ENCODE results near the gene GRIK2. TPM values are rescaled to one million over a fixed set of nuclear protein-coding genes. Genes with fewer than 3 reads are reported as not detected.

The GRIK2 gene
- total and polyA plus RNA-seq, 2 donors (not counting 3 experiments of a cell fraction or from before 2014, with no cell fraction given): not detected

DNA sequence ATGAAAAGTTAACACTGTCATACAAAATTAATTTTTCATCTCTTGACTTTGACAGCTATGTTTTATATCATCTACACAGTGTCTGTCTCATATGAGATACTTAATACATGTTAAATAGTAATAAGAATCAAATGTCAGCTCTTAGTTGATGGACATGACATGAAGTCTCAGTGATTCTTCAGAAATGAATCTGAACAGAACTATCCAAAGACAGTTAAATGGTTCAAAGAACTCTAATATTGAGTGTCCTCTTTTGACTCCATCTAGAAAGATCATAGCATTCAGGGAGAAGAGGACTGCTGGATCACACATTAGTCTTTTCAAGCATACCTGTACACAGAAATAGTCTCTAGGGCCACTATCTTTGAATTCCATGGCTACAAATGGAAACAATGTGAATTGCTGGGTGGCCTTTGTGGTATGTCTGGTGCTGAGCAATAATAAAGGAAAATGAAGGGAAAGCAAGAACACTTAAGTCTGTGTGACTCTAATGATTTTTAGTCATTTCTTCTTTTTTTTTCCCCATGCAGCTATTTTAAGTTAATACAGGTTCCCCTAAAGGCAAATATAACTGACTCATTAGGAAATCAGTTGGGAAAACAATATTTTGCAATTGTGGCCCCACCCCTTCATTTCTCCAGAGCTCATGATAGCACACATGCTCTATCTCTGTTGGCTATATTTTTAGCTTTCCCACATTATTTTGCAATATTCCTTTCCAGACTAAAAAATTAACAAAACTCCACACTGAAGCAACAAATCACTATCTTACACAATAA, 367.5 kb downstream of the GRIK2 start:
- CTCF ChIA-PET: no interaction called here
- no peaks in the 10 kb centered on the region for H4K20me1 ChIP-seq (replicated peaks; ENCODE audit: control insufficient read depth, extremely low read depth, insufficient read depth, low read length)
- no TSS peak for BruUV-seq (replicated peaks)
- H2AFZ ChIP-seq (ENCODE audit: low read depth, low read length): no peak overlapping the region
- TF ChIP-seq MYC (IDR thresholded peaks at IDR 0.05; ENCODE audit: low read depth, low read length): no peak
- no peak for TF ChIP-seq POLR2A (IDR thresholded peaks at IDR 0.05; ENCODE audit: low read depth, low read length)
- no peak for TF ChIP-seq EZH2 (IDR thresholded peaks at IDR 0.05; ENCODE audit: borderline replicate concordance, low read depth, low read length, severe bottlenecking)
- no peak for TF ChIP-seq JUN (IDR thresholded peaks at IDR 0.05; ENCODE audit: borderline replicate concordance, insufficient read depth, insufficient read length, low read depth)
- TF ChIP-seq, protein P1, sequence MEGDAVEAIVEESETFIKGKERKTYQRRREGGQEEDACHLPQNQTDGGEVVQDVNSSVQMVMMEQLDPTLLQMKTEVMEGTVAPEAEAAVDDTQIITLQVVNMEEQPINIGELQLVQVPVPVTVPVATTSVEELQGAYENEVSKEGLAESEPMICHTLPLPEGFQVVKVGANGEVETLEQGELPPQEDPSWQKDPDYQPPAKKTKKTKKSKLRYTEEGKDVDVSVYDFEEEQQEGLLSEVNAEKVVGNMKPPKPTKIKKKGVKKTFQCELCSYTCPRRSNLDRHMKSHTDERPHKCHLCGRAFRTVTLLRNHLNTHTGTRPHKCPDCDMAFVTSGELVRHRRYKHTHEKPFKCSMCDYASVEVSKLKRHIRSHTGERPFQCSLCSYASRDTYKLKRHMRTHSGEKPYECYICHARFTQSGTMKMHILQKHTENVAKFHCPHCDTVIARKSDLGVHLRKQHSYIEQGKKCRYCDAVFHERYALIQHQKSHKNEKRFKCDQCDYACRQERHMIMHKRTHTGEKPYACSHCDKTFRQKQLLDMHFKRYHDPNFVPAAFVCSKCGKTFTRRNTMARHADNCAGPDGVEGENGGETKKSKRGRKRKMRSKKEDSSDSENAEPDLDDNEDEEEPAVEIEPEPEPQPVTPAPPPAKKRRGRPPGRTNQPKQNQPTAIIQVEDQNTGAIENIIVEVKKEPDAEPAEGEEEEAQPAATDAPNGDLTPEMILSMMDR (IDR thresholded peaks at IDR 0.05; ENCODE audit: extremely low read depth in 1 of 2, insufficient read depth in 1 of 2, low read depth in 1 of 2, low read length in 2 of 2): no peak
- H3K9ac ChIP-seq (replicated peaks; ENCODE audit: extremely low read depth, insufficient read depth, low read length): no peak overlapping the region
- FAIRE-seq (no peak), DNase-seq (ENCODE audit: low read depth, low spot score) (no peak)
- H3K9me1 ChIP-seq (replicated peaks; ENCODE audit: control insufficient read depth, extremely low read depth, insufficient read depth, low read length): no peaks in the 10 kb centered on the region
- H3K27ac ChIP-seq (ENCODE audit: insufficient read depth, low read depth, low read length): no peak overlapping the region
- intact Hi-C loops (cut with micrococcal nuclease): no loop called here
- POLR2A ChIA-PET: no interaction called here
- dilution Hi-C loops (cut with MboI; ENCODE audit: extremely low pct_ligation_motif_present, low sequenced_read_pairs): no loop called here
- no peaks in the 10 kb centered on the region for H3K27me3 ChIP-seq (ENCODE audit: control insufficient read depth in 2 of 2, insufficient read depth in 2 of 2, low read length in 2 of 2)
- no peaks in the 10 kb centered on the region for H3K79me2 ChIP-seq (ENCODE audit: control insufficient read depth, insufficient read depth, low read length)
- H3K9me3 ChIP-seq (replicated peaks; ENCODE audit: control insufficient read depth, insufficient read depth, low read length): no peaks in the 10 kb centered on the region
- H3K4me1 ChIP-seq (ENCODE audit: control insufficient read depth, extremely low read depth, insufficient read depth, low read length): no peaks in the 10 kb centered on the region
- no peaks in the 10 kb centered on the region for H3K36me3 ChIP-seq (ENCODE audit: control insufficient read depth in 2 of 2, extremely low read depth in 1 of 2, insufficient read depth in 2 of 2, low read length in 2 of 2)
- H3K4me3 ChIP-seq (replicated peaks in 1 of 3; ENCODE audit: insufficient read depth in 1 of 3, low read depth in 1 of 3, low read length in 3 of 3): no peak overlapping the region
- H3K4me2 ChIP-seq (ENCODE audit: insufficient read depth, low read length): no peak overlapping the region

DNA sequence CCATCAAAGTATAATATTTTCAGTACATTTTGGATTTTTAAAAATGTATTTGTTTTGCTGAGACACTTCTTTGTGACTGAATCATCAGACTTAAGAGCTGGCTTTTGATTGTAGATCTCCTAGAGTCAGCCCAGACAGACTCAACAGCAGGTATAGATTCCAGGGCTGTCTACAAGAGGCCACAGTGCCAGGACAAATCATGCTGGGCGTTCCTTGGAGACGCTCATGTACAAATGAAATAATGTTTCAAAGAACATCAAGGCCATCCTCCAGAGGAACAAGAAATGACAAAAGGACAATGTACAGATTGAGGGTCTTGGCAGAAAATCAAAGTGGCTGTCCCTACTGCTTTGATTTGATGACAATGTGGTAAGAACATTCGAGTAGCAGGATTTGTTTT, 369.3 kb downstream of the GRIK2 start:
- H3K4me3 ChIP-seq (replicated peaks in 1 of 3; ENCODE audit: insufficient read depth in 1 of 3, low read depth in 1 of 3, low read length in 3 of 3): no peak overlapping the region
- H3K9me1 ChIP-seq (replicated peaks; ENCODE audit: control insufficient read depth, extremely low read depth, insufficient read depth, low read length): no peaks in the 10 kb centered on the region
- FAIRE-seq (no peak), DNase-seq (ENCODE audit: low read depth, low spot score) (no peak)
- H3K79me2 ChIP-seq (ENCODE audit: control insufficient read depth, insufficient read depth, low read length): no peaks in the 10 kb centered on the region
- no peak overlapping the region for H3K27ac ChIP-seq (ENCODE audit: insufficient read depth, low read depth, low read length)
- H3K9me3 ChIP-seq (replicated peaks; ENCODE audit: control insufficient read depth, insufficient read depth, low read length): no peaks in the 10 kb centered on the region
- no peak overlapping the region for H2AFZ ChIP-seq (ENCODE audit: low read depth, low read length)
- H4K20me1 ChIP-seq (replicated peaks; ENCODE audit: control insufficient read depth, extremely low read depth, insufficient read depth, low read length): no peaks in the 10 kb centered on the region
- dilution Hi-C loops (cut with MboI; ENCODE audit: extremely low pct_ligation_motif_present, low sequenced_read_pairs) (no loop called here), intact Hi-C loops (cut with micrococcal nuclease) (no loop called here)
- ChIA-PET POLR2A (no interaction called here), CTCF (no interaction called here)
- BruUV-seq (replicated peaks): no TSS peak
- H3K36me3 ChIP-seq (ENCODE audit: control insufficient read depth in 2 of 2, extremely low read depth in 1 of 2, insufficient read depth in 2 of 2, low read length in 2 of 2): no peaks in the 10 kb centered on the region
- H3K9ac ChIP-seq (replicated peaks; ENCODE audit: extremely low read depth, insufficient read depth, low read length): no peak overlapping the region
- H3K4me1 ChIP-seq (ENCODE audit: control insufficient read depth, extremely low read depth, insufficient read depth, low read length): no peaks in the 10 kb centered on the region
- TF ChIP-seq, protein P2, sequence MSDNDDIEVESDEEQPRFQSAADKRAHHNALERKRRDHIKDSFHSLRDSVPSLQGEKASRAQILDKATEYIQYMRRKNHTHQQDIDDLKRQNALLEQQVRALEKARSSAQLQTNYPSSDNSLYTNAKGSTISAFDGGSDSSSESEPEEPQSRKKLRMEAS (IDR thresholded peaks at IDR 0.05; ENCODE audit: insufficient read depth, insufficient read length): no peak
- TF ChIP-seq JUN (IDR thresholded peaks at IDR 0.05; ENCODE audit: borderline replicate concordance, insufficient read depth, insufficient read length, low read depth) (no peak), POLR2AphosphoS5 (IDR thresholded peaks at IDR 0.05; ENCODE audit: insufficient read depth, low read depth, low read length) (no peak), EZH2 (IDR thresholded peaks at IDR 0.05; ENCODE audit: borderline replicate concordance, low read depth, low read length, severe bottlenecking) (no peak)
- TF ChIP-seq, protein P1 (IDR thresholded peaks at IDR 0.05; ENCODE audit: extremely low read depth in 1 of 2, insufficient read depth in 1 of 2, low read depth in 1 of 2, low read length in 2 of 2): no peak
- no peaks in the 10 kb centered on the region for H3K27me3 ChIP-seq (ENCODE audit: control insufficient read depth in 2 of 2, insufficient read depth in 2 of 2, low read length in 2 of 2)
- no peak overlapping the region for H3K4me2 ChIP-seq (ENCODE audit: insufficient read depth, low read length)

Data from endothelial cell of umbilical vein (primary cell).